Measurements from ENCODE around the gene SV2B.

The SV2B gene

GRCh38 chr15:91244919-91245318 is 144.9 kb downstream of the SV2B start:
- no peak overlapping the region for H3K27ac ChIP-seq
- TF ChIP-seq ZFX (IDR thresholded peaks at IDR 0.05) (no peak), CTCF (conservative IDR thresholded peaks at IDR 0.05) (no peak)

- H3K27ac ChIP-seq = no peak overlapping the region
- no peak for TF ChIP-seq CTCF (conservative IDR thresholded peaks at IDR 0.05)
- TF ChIP-seq ZFX (IDR thresholded peaks at IDR 0.05) = no peak
Measured at GRCh38 chr15:91246998-91247397, 146.9 kb downstream of the SV2B start.

GRCh38 chr15:91249591-91249990 is 149.5 kb downstream of the SV2B start:
- no peak overlapping the region for H3K27ac ChIP-seq
- no peak for TF ChIP-seq ZFX (IDR thresholded peaks at IDR 0.05)
- TF ChIP-seq CTCF (conservative IDR thresholded peaks at IDR 0.05) = no peak

- H3K27ac ChIP-seq = no peak overlapping the region
- TF ChIP-seq CTCF (conservative IDR thresholded peaks at IDR 0.05) (no peak), ZFX (IDR thresholded peaks at IDR 0.05) (no peak)
Measured at GRCh38 chr15:91252322-91252721, 152.3 kb downstream of the SV2B start.

- no peak for TF ChIP-seq CTCF (conservative IDR thresholded peaks at IDR 0.05)
- no peak for TF ChIP-seq ZFX (IDR thresholded peaks at IDR 0.05)
Measured at GRCh38 chr15:91252756-91253155, 152.7 kb downstream of the SV2B start.

GRCh38 chr15:91253605-91254004 is 153.5 kb downstream of the SV2B start:
- TF ChIP-seq ZFX (IDR thresholded peaks at IDR 0.05) = no peak
- no peak for TF ChIP-seq CTCF (conservative IDR thresholded peaks at IDR 0.05)
- H3K27ac ChIP-seq = no peak overlapping the region

More at GRCh38 chr15:91252756-91253155, 152.7 kb downstream of the SV2B start:
- no peak overlapping the region for H3K27ac ChIP-seq

GRCh38 chr15:91254766-91255165 is 154.7 kb downstream of the SV2B start:
- H3K27ac ChIP-seq = no peak overlapping the region
- no peak for TF ChIP-seq CTCF (conservative IDR thresholded peaks at IDR 0.05)
- TF ChIP-seq ZFX (IDR thresholded peaks at IDR 0.05) = no peak

Measured in C4-2B (cell line).